PC-9 (cell line): Measurements from ENCODE around the gene SMIM5. TPM values are rescaled to one million over a fixed set of nuclear protein-coding genes. Genes with fewer than 3 reads are reported as not detected.

Source experiments
- BruUV-seq: library from RNA; stranded (reverse); fragments of 400-500 nt; replicated peaks from 2 replicates; lab custom pipeline; 2021; lab: Mats Ljungman, UMichigan
- CTCF ChIA-PET: fragments of 300-600 bp; sonication (Branson Sonifier 250); formaldehyde crosslinking; loops from one replicate; lab custom pipeline; 2022; ENCODE audit warnings: antibody characterized with exemption; lab: Charles Lee
- POLR2A ChIA-PET: fragments of 300-600 bp; sonication (Branson Sonifier 250); formaldehyde crosslinking; loops from one replicate; lab custom pipeline; 2022; ENCODE audit warnings: antibody characterized with exemption; ENCODE audit not compliant: unreplicated experiment; lab: Charles Lee
- DNase-seq, 2 experiments: peaks; one replicate each; pipeline versions ENCODE4 v3.0.0 to v3.0.0-alpha.2; 2015 to 2022; ENCODE audit warnings: mixed read lengths in 1 of 2
- H2AFZ ChIP-seq: fragments of 200-600 bp; sonication (generic); 2 replicates; pipeline ENCODE4 v1.8.1; 2017; ENCODE audit warnings: antibody characterized with exemption
- H3F3A ChIP-seq: fragments of 200-600 bp; sonication (generic); 2 replicates; pipeline ENCODE4 v1.8.1; 2017; ENCODE audit warnings: antibody characterized with exemption, mild to moderate bottlenecking, low read depth; ENCODE audit not compliant: insufficient read depth
- H3K27ac ChIP-seq: fragments of 200-600 bp; sonication (generic); 2 replicates; pipeline ENCODE4 v1.6.1; 2016; ENCODE audit warnings: mixed run types
- H3K27me3 ChIP-seq: fragments of 200-600 bp; sonication (generic); 2 replicates; pipeline ENCODE4 v1.6.1; 2016; ENCODE audit warnings: low read depth, mixed run types; ENCODE audit not compliant: insufficient read depth
- H3K36me3 ChIP-seq: fragments of 200-600 bp; sonication (generic); 2 replicates; pipeline ENCODE4 v1.6.1; 2016; ENCODE audit warnings: low read depth, mixed run types
- H3K4me1 ChIP-seq: fragments of 200-600 bp; sonication (generic); replicated peaks from 2 replicates; pipeline ENCODE4 v1.6.1; 2016; ENCODE audit warnings: mixed run types; ENCODE audit not compliant: insufficient read depth
- H3K4me2 ChIP-seq: fragments of 200-600 bp; sonication (generic); 2 replicates; pipeline ENCODE4 v1.6.1; 2017; ENCODE audit warnings: mixed run types
- H3K4me3 ChIP-seq: fragments of 200-600 bp; sonication (generic); 2 replicates; pipeline ENCODE4 v1.6.1; 2016; ENCODE audit warnings: mixed run types
- H3K79me2 ChIP-seq: fragments of 200-600 bp; sonication (generic); 2 replicates; pipeline ENCODE4 v1.6.1; 2017; ENCODE audit warnings: low read depth, mixed run types
- H3K9me2 ChIP-seq: fragments of 200-600 bp; sonication (generic); 2 replicates; pipeline ENCODE4 v1.8.1; 2017; ENCODE audit warnings: mild to moderate bottlenecking; ENCODE audit not compliant: insufficient read depth
- H3K9me3 ChIP-seq: fragments of 200-600 bp; sonication (generic); 2 replicates; pipeline ENCODE4 v1.8.1; 2016; ENCODE audit warnings: low read depth; ENCODE audit not compliant: insufficient read depth
- H4K20me1 ChIP-seq: fragments of 200-600 bp; sonication (generic); 2 replicates; pipeline ENCODE4 v1.8.1; 2017; ENCODE audit not compliant: insufficient read depth
- CTCF ChIP-seq: fragments of 200-600 bp; sonication (generic); conservative IDR thresholded peaks from 2 replicates; pipeline ENCODE4 v1.6.1; 2017; ENCODE audit warnings: mixed run types, antibody characterized with exemption, mild to moderate bottlenecking, moderate library complexity
- EZH2 ChIP-seq: fragments of 200-600 bp; sonication (generic); IDR thresholded peaks from 2 replicates; pipeline ENCODE4 v1.8.0; 2017; ENCODE audit warnings: antibody characterized with exemption, low read depth
- intact Hi-C: fragments of 100-400 bp; cut with micrococcal nuclease; formaldehyde crosslinking; loops from one replicate; pipeline ENCODE4 v1.10.0; 2022; ENCODE audit not compliant: unreplicated experiment
- total RNA-seq: library from RNA; stranded (reverse); gene quantifications from 2 replicates; pipeline ENCODE4 v1.2.3, GENCODE V29; 2021

SMIM5 gene
- total RNA-seq, 1 experiment from 2014 or later = 0.31 TPM

- Histone ChIP-seq H3K9me3 (no peaks in the 10 kb centered on the region), H3K4me2 (peak within 1 kb of the TSS; percentile 66), H3K27me3 (no peaks in the 10 kb centered on the region), H3K9me2 (no peaks in the 10 kb centered on the region), H3K79me2 (no peaks in the 10 kb centered on the region), H2AFZ (0 out of 2 replicates have a peak within 1 kb of the TSS, but pooled peaks have one; percentile 39), H3K36me3 (no peaks in the 10 kb centered on the region), H3K4me1 (no peaks in the 10 kb centered on the region), H3K4me3 (peak within 1 kb of the TSS; percentile 35; the same call in 1 of the 2 replicates), H4K20me1 (no peaks in the 10 kb centered on the region), H3F3A (peaks cover 11% of the 10 kb centered on the region; the same call in 1 of the 2 replicates), H3K27ac (no peak within 1 kb of the TSS)
- ChIA-PET POLR2A (interaction anchor here (0.5 kb wide), 1 partner anchor 56 kb away, joined by 3 read pairs; no protein-coding TSS in a partner anchor), CTCF (interaction anchor here (0.5 kb wide), 1 partner anchor 350 kb away, joined by 3 read pairs; no protein-coding TSS in a partner anchor)
- no peak for DNase-seq
- TSS peak; percentile 19 for BruUV-seq
- intact Hi-C loops = loop anchor here (2.0 to 5.0 kb wide), 2 partner anchors 41 to 63 kb away; partner anchors contain the start of gene LLGL2
- TF ChIP-seq EZH2 (no peak), CTCF (no peak)
Measured at GRCh38 chr17:75587675-75588595, 45.3 kb upstream of the SMIM5 start, which contains the start of gene MYO15B. Gene MYO15B, plus strand, starts transcription at chr17:75587800. Its CDS starts 258 bp downstream, at chr17:75588058.

- no peaks in the 10 kb centered on the region for H3K36me3 ChIP-seq
- POLR2A ChIA-PET = interaction anchor here (0.5 kb wide), 1 partner anchor 57 kb away, joined by 3 read pairs; no protein-coding TSS in a partner anchor
Measured at GRCh38 chr17:75588596-75589011, 44.6 kb upstream of the SMIM5 start.

More at GRCh38 chr17:75588596-75589011, 44.6 kb upstream of the SMIM5 start:
- peak overlapping the region; percentile 39; the same call in 1 of the 2 replicates for H2AFZ ChIP-seq
- H3F3A ChIP-seq = peaks cover 11% of the 10 kb centered on the region; the same call in 1 of the 2 replicates
- H3K4me1 ChIP-seq = no peaks in the 10 kb centered on the region
- no peaks in the 10 kb centered on the region for H3K9me3 ChIP-seq
- CTCF ChIA-PET = interaction anchor here (0.5 kb wide), 1 partner anchor 350 kb away, joined by 3 read pairs; no protein-coding TSS in a partner anchor
- intact Hi-C loops = loop anchor here (1.0 to 5.0 kb wide), 3 partner anchors 41 to 72 kb away; partner anchors contain the start of genes LLGL2 and TSEN54
- TF ChIP-seq EZH2 (no peak), CTCF (no peak)
- H4K20me1 ChIP-seq = no peaks in the 10 kb centered on the region
- peak overlapping the region; percentile 35; the same call in 1 of the 2 replicates for H3K4me3 ChIP-seq
- DNase-seq = no peak
- H3K79me2 ChIP-seq = no peaks in the 10 kb centered on the region
- H3K27ac ChIP-seq = no peak overlapping the region
- H3K4me2 ChIP-seq = peak overlapping the region; percentile 66
- H3K9me2 ChIP-seq = no peaks in the 10 kb centered on the region
- BruUV-seq = no TSS peak
- no peaks in the 10 kb centered on the region for H3K27me3 ChIP-seq
